MM.1S (cell line): ENCODE data around the gene BNIP3.

Source experiments
- CTCF ChIP-seq: fragments of 300-600 bp; sonication (generic); IDR thresholded peaks from 2 replicates; pipeline ENCODE4 v1.5.1; 2016; ENCODE audit warnings: antibody characterized with exemption, low read length, mixed read lengths
- EZH2 ChIP-seq: fragments of 300-600 bp; sonication (generic); optimal IDR thresholded peaks from 2 replicates; pipeline ENCODE3; 2017; ENCODE audit warnings: low read depth, mild to moderate bottlenecking, antibody characterized with exemption, low read length, mixed read lengths
- EZH2phosphoT487 ChIP-seq: fragments of 300-600 bp; sonication (generic); IDR thresholded peaks from 2 replicates; pipeline ENCODE4 v1.6.1; 2018; ENCODE audit warnings: antibody characterized with exemption, low read length

GRCh38 chr10:131970946-131971345 lies 10.8 kb downstream of the BNIP3 start:
- TF ChIP-seq CTCF (no peak), EZH2 (no peak), EZH2phosphoT487 (no peak)
